NOMO-1 (cell line): ENCODE data around the gene GIMAP1.

ENCODE experiments used
- DNase-seq, 2 experiments: peaks; one replicate each; lab custom pipeline; 2025; ENCODE audit not compliant: unreplicated experiment in 2 of 2; lab: John Stamatoyannopoulos, UW

The GIMAP1 gene

GRCh38 chr7:150745876-150746275 lies 29.5 kb downstream of the GIMAP1 start:
- DNase-seq: no peak

- no peak for DNase-seq
These were observed 30.5 kb downstream of the GIMAP1 start for GRCh38 chr7:150746921-150747320.

- no peak for DNase-seq
These were observed 32.0 kb downstream of the GIMAP1 start for GRCh38 chr7:150748376-150748775.

- no peak for DNase-seq
These were observed 35.3 kb downstream of the GIMAP1 start for GRCh38 chr7:150751702-150752101.

GRCh38 chr7:150753239-150753638 lies 36.8 kb downstream of the GIMAP1 start:
- DNase-seq: peak in 1 of 2 experiments; percentile 2

GRCh38 chr7:150753826-150754603 lies 37.6 kb downstream of the GIMAP1 start:
- DNase-seq: peak in 1 of 2 experiments; percentile 43

- no peak for DNase-seq
These were observed 38.5 kb downstream of the GIMAP1 start for GRCh38 chr7:150754951-150755350.

- no peak for DNase-seq
These were observed 39.2 kb downstream of the GIMAP1 start for GRCh38 chr7:150755473-150756099.

- no peak for DNase-seq
These were observed 39.8 kb downstream of the GIMAP1 start for GRCh38 chr7:150756166-150756565.

GRCh38 chr7:150756858-150757257 lies 40.4 kb downstream of the GIMAP1 start:
- no peak for DNase-seq

GRCh38 chr7:150759479-150759878 lies 43.1 kb downstream of the GIMAP1 start:
- no peak for DNase-seq

- DNase-seq: no peak
These were observed 49.9 kb downstream of the GIMAP1 start for GRCh38 chr7:150766334-150766709.

GRCh38 chr7:150769768-150770167 lies 53.4 kb downstream of the GIMAP1 start:
- DNase-seq: no peak
